HEK293T (cell line): ENCODE results near the gene NTSR1.

Source experiments
- CTCF ChIA-PET: fragments of 350-600 bp; formaldehyde crosslinking; extraction: SDS; loops from one replicate; lab custom pipeline; 2021; ENCODE audit warnings: antibody characterized with exemption, inconsistent platforms; lab: Yijun Ruan, JAX
- POLR2A ChIA-PET: fragments of 350-600 bp; formaldehyde crosslinking; extraction: SDS; loops from one replicate; lab custom pipeline; 2020; ENCODE audit warnings: antibody characterized with exemption, inconsistent platforms; lab: Yijun Ruan, JAX
- DNase-seq: peaks from one replicate; pipeline ENCODE4 v3.0.0; 2012; ENCODE audit warnings: mixed read lengths; ENCODE audit errors: extremely low spot score
- ARNT ChIP-seq: fragments of 450-650 bp; IDR thresholded peaks from 2 replicates; pipeline ENCODE4 v1.6.1; 2017; ENCODE audit warnings: mild to moderate bottlenecking
- BHLHE40 ChIP-seq: fragments of 450-650 bp; IDR thresholded peaks from 2 replicates; pipeline ENCODE4 v1.6.1; 2016; ENCODE audit warnings: mild to moderate bottlenecking, moderate library complexity, borderline replicate concordance
- CTBP1 ChIP-seq: fragments of 450-650 bp; IDR thresholded peaks from 2 replicates; pipeline ENCODE4 v1.6.1; 2016; ENCODE audit warnings: borderline replicate concordance
- ELF4 ChIP-seq: fragments of 450-650 bp; IDR thresholded peaks from 2 replicates; pipeline ENCODE4 v1.6.1; 2017; ENCODE audit warnings: antibody characterized with exemption
- FOXA1 ChIP-seq: fragments of 450-650 bp; IDR thresholded peaks from 2 replicates; pipeline ENCODE4 v1.6.1; 2016; ENCODE audit warnings: mild to moderate bottlenecking
- FOXK2 ChIP-seq: fragments of 450-650 bp; IDR thresholded peaks from 2 replicates; pipeline ENCODE4 v1.6.1; 2016; ENCODE audit warnings: mild to moderate bottlenecking
- FOXM1 ChIP-seq: fragments of 450-650 bp; IDR thresholded peaks from 2 replicates; pipeline ENCODE4 v1.6.1; 2017; ENCODE audit warnings: mild to moderate bottlenecking, borderline replicate concordance
- HDGF ChIP-seq: fragments of 450-650 bp; IDR thresholded peaks from 2 replicates; pipeline ENCODE4 v1.6.1; 2017; ENCODE audit warnings: antibody characterized with exemption, borderline replicate concordance
- L3MBTL2 ChIP-seq: fragments of 450-650 bp; conservative IDR thresholded peaks from 2 replicates; pipeline ENCODE4 v1.6.1; 2016; ENCODE audit warnings: mild to moderate bottlenecking
- LEF1 ChIP-seq: fragments of 450-650 bp; IDR thresholded peaks from 2 replicates; pipeline ENCODE4 v1.6.1; 2017; ENCODE audit warnings: mild to moderate bottlenecking, borderline replicate concordance
- NFRKB ChIP-seq: fragments of 450-650 bp; IDR thresholded peaks from 2 replicates; pipeline ENCODE4 v1.6.1; 2016; ENCODE audit warnings: mild to moderate bottlenecking, moderate library complexity
- PKNOX1 ChIP-seq: fragments of 450-650 bp; IDR thresholded peaks from 2 replicates; pipeline ENCODE4 v1.6.1; 2016
- SP1 ChIP-seq: fragments of 450-650 bp; IDR thresholded peaks from 2 replicates; pipeline ENCODE4 v1.6.1; 2017
- SUZ12 ChIP-seq: fragments of 450-650 bp; IDR thresholded peaks from 2 replicates; pipeline ENCODE4 v1.6.1; 2016; ENCODE audit warnings: mild to moderate bottlenecking
- TARDBP ChIP-seq: fragments of 450-650 bp; IDR thresholded peaks from 2 replicates; pipeline ENCODE4 v1.6.1; 2016
- ZNF384 ChIP-seq: fragments of 450-650 bp; IDR thresholded peaks from 2 replicates; pipeline ENCODE4 v1.6.1; 2016

Gene NTSR1

GRCh38 chr20:62711703-62712101, 3.1 kb downstream of the NTSR1 start:
- TF ChIP-seq ZNF384: no peak
- TF ChIP-seq FOXM1: no peak
- TF ChIP-seq HDGF: no peak
- TF ChIP-seq ELF4: no peak
- DNase-seq: no peak
- ChIA-PET CTCF (no interaction called here), POLR2A (no interaction called here)

- CTCF ChIA-PET: no interaction called here
- DNase-seq: no peak
- POLR2A ChIA-PET: no interaction called here
- TF ChIP-seq SP1 (no peak), BHLHE40 (no peak), FOXA1 (no peak), LEF1 (no peak), CTBP1 (no peak), TARDBP (no peak), SUZ12 (no peak), ELF4 (no peak), FOXM1 (no peak), L3MBTL2 (no peak), HDGF (no peak), ZNF384 (no peak), NFRKB (no peak), FOXK2 (no peak), PKNOX1 (no peak), ARNT (no peak)
Observed at GRCh38 chr20:62712606-62713005, 4.0 kb downstream of the NTSR1 start.

- TF ChIP-seq SUZ12: no peak
- no peak for TF ChIP-seq CTBP1
- no peak for TF ChIP-seq ZNF384
- no peak for TF ChIP-seq HDGF
- TF ChIP-seq ARNT: no peak
- no peak for TF ChIP-seq SP1
- no peak for TF ChIP-seq TARDBP
- no peak for TF ChIP-seq FOXM1
- TF ChIP-seq BHLHE40: no peak
- TF ChIP-seq PKNOX1: no peak
- no peak for TF ChIP-seq NFRKB
- TF ChIP-seq L3MBTL2: no peak
- no peak for TF ChIP-seq FOXK2
- TF ChIP-seq FOXA1: no peak
- TF ChIP-seq ELF4: no peak
- TF ChIP-seq LEF1: no peak
- CTCF ChIA-PET: interaction anchor here (0.6 kb wide), 1 partner anchor 345 kb away, joined by 3 read pairs; no protein-coding TSS in a partner anchor
- POLR2A ChIA-PET: no interaction called here
- DNase-seq: no peak
Observed at GRCh38 chr20:62714006-62714405, 5.4 kb downstream of the NTSR1 start.

GRCh38 chr20:62714799-62715198, 6.2 kb downstream of the NTSR1 start:
- no peak for DNase-seq
- TF ChIP-seq PKNOX1 (no peak), BHLHE40 (no peak), TARDBP (no peak), SP1 (no peak), ZNF384 (no peak), SUZ12 (no peak), LEF1 (no peak), L3MBTL2 (no peak), FOXK2 (no peak), ELF4 (no peak), NFRKB (no peak)
- ChIA-PET POLR2A (interaction anchor here (0.6 kb wide), 1 partner anchor 9 kb away, joined by 3 read pairs; no protein-coding TSS in a partner anchor), CTCF (no interaction called here)

- ChIA-PET POLR2A (interaction anchor here (0.6 kb wide), 1 partner anchor 9 kb away, joined by 3 read pairs; no protein-coding TSS in a partner anchor), CTCF (no interaction called here)
- TF ChIP-seq ELF4 (no peak), LEF1 (no peak), SUZ12 (no peak), L3MBTL2 (no peak), NFRKB (no peak), SP1 (no peak), CTBP1 (no peak), ARNT (no peak), FOXA1 (no peak), HDGF (no peak), BHLHE40 (no peak), PKNOX1 (no peak), ZNF384 (no peak), FOXM1 (no peak), TARDBP (no peak), FOXK2 (no peak)
- no peak for DNase-seq
Observed at GRCh38 chr20:62715201-62715600, 6.6 kb downstream of the NTSR1 start.
